22Rv1 (cell line): ENCODE measurements around the gene TULP1.

Source experiments
- CTCF ChIP-seq: fragments of 450-650 bp; IDR thresholded peaks from 2 replicates; pipeline ENCODE4 v1.5.1; 2017; ENCODE audit warnings: mild to moderate bottlenecking
- ZFX ChIP-seq: fragments of 450-650 bp; IDR thresholded peaks from 2 replicates; pipeline ENCODE4 v1.6.1; 2017; ENCODE audit warnings: antibody characterized with exemption, borderline replicate concordance

- no peak for TF ChIP-seq CTCF
- TF ChIP-seq ZFX: no peak
Measured at GRCh38 chr6:35534407-35535170, 21.9 kb upstream of the TULP1 start.
